ENCODE measurements around the gene KIF3B. TPM values are rescaled to one million over a fixed set of nuclear protein-coding genes. Genes with fewer than 3 reads are reported as not detected.

KIF3B gene
- total and polyA plus RNA-seq, 10 of the 15 experiments (the other 5 are each of a cell fraction or from before 2014, with no cell fraction given), result 7.4 to 37.3 (median 25.9) TPM

- TF ChIP-seq REST (IDR thresholded peaks at IDR 0.05; ENCODE audit: low read depth, low read length), result no peak
- peak; percentile 56; the same call in 1 of the 2 replicates for TF ChIP-seq IKZF1 (conservative IDR thresholded peaks at IDR 0.05)
- TF ChIP-seq MEF2B (IDR thresholded peaks at IDR 0.05; ENCODE audit: partially characterized antibody, poor library complexity, severe bottlenecking), result peak; percentile 59
- TF ChIP-seq HDAC6 (IDR thresholded peaks at IDR 0.05; ENCODE audit: unreplicated experiment), result no peak
- no peak for TF ChIP-seq E4F1 (IDR thresholded peaks at IDR 0.05; ENCODE audit: borderline replicate concordance, partially characterized antibody)
- no peak for TF ChIP-seq STAT3 (IDR thresholded peaks at IDR 0.05; ENCODE audit: low read depth, low read length)
- no peak for TF ChIP-seq JUND (IDR thresholded peaks at IDR 0.05; ENCODE audit: low read depth, low read length)
- no peak for TF ChIP-seq GATAD2B (conservative IDR thresholded peaks at IDR 0.05; ENCODE audit: low read depth)
- TF ChIP-seq BHLHE40 (IDR thresholded peaks at IDR 0.05; ENCODE audit: borderline replicate concordance in 1 of 2, low read depth in 2 of 2, low read length in 1 of 2), result peak; percentile 75 to 89
- TF ChIP-seq FOXK2 (IDR thresholded peaks at IDR 0.05), result no peak
- no peak for TF ChIP-seq MYC (IDR thresholded peaks at IDR 0.05; ENCODE audit: insufficient read depth, insufficient read length, insufficient replicate concordance, low read length, severe bottlenecking)
- TF ChIP-seq RFX5 (IDR thresholded peaks at IDR 0.05; ENCODE audit: low read depth, low read length), result no peak
- no peak for TF ChIP-seq RAD21 (IDR thresholded peaks at IDR 0.05; ENCODE audit: insufficient read depth, low read depth, low read length)
- TF ChIP-seq LARP7 (IDR thresholded peaks at IDR 0.05), result no peak
- TF ChIP-seq EZH2 (IDR thresholded peaks at IDR 0.05; ENCODE audit: borderline replicate concordance, control insufficient read depth, low read depth, low read length), result no peak
- no peak for TF ChIP-seq ZNF622 (IDR thresholded peaks at IDR 0.05)
- peak; percentile 39; the same call in 1 of the 2 replicates for TF ChIP-seq GABPA (IDR thresholded peaks at IDR 0.05; ENCODE audit: low read depth)
- no peak for TF ChIP-seq ZBTB11 (CRISPR knock-in tag; IDR thresholded peaks at IDR 0.05)
- no peak for TF ChIP-seq SMARCA5 (IDR thresholded peaks at IDR 0.05)
- no peak; the same call in 1 of the 2 replicates for TF ChIP-seq MXI1 (IDR thresholded peaks at IDR 0.05; ENCODE audit: low read depth, low read length)
- TF ChIP-seq TARDBP (IDR thresholded peaks at IDR 0.05; ENCODE audit: borderline replicate concordance), result no peak
Observed at GRCh38 chr20:32333181-32333987, 55.9 kb downstream of the KIF3B start (continued).
